Nephron (organoid): ENCODE results near the gene ELP5.
A peak's percentile ranks its signal among the peaks of the same experiment; 100 is the strongest.

ENCODE experiments used
- H3K27ac Mint-ChIP-seq, 3 experiments: 2 replicates each; pipeline ENCODE4 v1.8.0; 2020; ENCODE audit warnings: mixed read lengths in 3 of 3, mild to moderate bottlenecking in 2 of 3, moderate library complexity in 1 of 3
- H3K27me3 Mint-ChIP-seq: 2 replicates; pipeline ENCODE4 v1.8.0; 2021; ENCODE audit warnings: low read depth, mild to moderate bottlenecking, moderate library complexity, mixed read lengths
- H3K36me3 Mint-ChIP-seq: 2 replicates; pipeline ENCODE4 v1.8.0; 2020; ENCODE audit warnings: low read depth, mixed read lengths
- H3K4me1 Mint-ChIP-seq: 2 replicates; pipeline ENCODE4 v1.8.0; 2020; ENCODE audit warnings: mixed read lengths
- H3K4me3 Mint-ChIP-seq, 3 experiments: 2 replicates each; pipeline ENCODE4 v1.8.0; 2020; ENCODE audit warnings: mild to moderate bottlenecking in 3 of 3, mixed read lengths in 3 of 3, moderate library complexity in 2 of 3
- H3K9me3 Mint-ChIP-seq: 2 replicates; pipeline ENCODE4 v1.8.0; 2020; ENCODE audit warnings: mixed read lengths
- CTCF ChIP-seq, 3 experiments: fragments of 200-600 bp; sonication (generic); IDR thresholded peaks; one replicate each; pipeline ENCODE4 v1.5.0; 2021; ENCODE audit warnings: antibody characterized with exemption in 3 of 3; ENCODE audit not compliant: unreplicated experiment in 3 of 3

ELP5 gene

GRCh38 chr17:7289256-7290032 lies 37.4 kb downstream of the ELP5 start:
- peaks cover 11% of the 10 kb centered on the region for H3K4me1 Mint-ChIP-seq
- no peak for TF ChIP-seq CTCF (IDR thresholded peaks at IDR 0.05; ENCODE audit: unreplicated experiment in 3 of 3)

GRCh38 chr17:7290166-7290565 lies 38.2 kb downstream of the ELP5 start:
- H3K4me1 Mint-ChIP-seq: peaks cover 14% of the 10 kb centered on the region
- H3K36me3 Mint-ChIP-seq: peaks cover 3% of the 10 kb centered on the region
- TF ChIP-seq CTCF (IDR thresholded peaks at IDR 0.05; ENCODE audit: unreplicated experiment in 3 of 3): no peak
- H3K27me3 Mint-ChIP-seq: peaks cover 63% of the 10 kb centered on the region
- H3K9me3 Mint-ChIP-seq: no peaks in the 10 kb centered on the region
- H3K4me3 Mint-ChIP-seq: no peak overlapping the region
- no peak overlapping the region for H3K27ac Mint-ChIP-seq

More at GRCh38 chr17:7289256-7290032, 37.4 kb downstream of the ELP5 start:
- Mint-ChIP-seq H3K36me3 (peaks cover 3% of the 10 kb centered on the region), H3K27me3 (peaks cover 58% of the 10 kb centered on the region), H3K4me3 (no peak overlapping the region), H3K27ac (no peak overlapping the region), H3K9me3 (no peaks in the 10 kb centered on the region)

- H3K4me1 Mint-ChIP-seq: peaks cover 17% of the 10 kb centered on the region
- no peaks in the 10 kb centered on the region for H3K9me3 Mint-ChIP-seq
- no peak overlapping the region for H3K27ac Mint-ChIP-seq
- peaks cover 3% of the 10 kb centered on the region for H3K36me3 Mint-ChIP-seq
- H3K27me3 Mint-ChIP-seq: peaks cover 68% of the 10 kb centered on the region
- H3K4me3 Mint-ChIP-seq: no peak overlapping the region
- no peak for TF ChIP-seq CTCF (IDR thresholded peaks at IDR 0.05; ENCODE audit: unreplicated experiment in 3 of 3)
Measured at GRCh38 chr17:7290685-7291084, 38.7 kb downstream of the ELP5 start.

DNA sequence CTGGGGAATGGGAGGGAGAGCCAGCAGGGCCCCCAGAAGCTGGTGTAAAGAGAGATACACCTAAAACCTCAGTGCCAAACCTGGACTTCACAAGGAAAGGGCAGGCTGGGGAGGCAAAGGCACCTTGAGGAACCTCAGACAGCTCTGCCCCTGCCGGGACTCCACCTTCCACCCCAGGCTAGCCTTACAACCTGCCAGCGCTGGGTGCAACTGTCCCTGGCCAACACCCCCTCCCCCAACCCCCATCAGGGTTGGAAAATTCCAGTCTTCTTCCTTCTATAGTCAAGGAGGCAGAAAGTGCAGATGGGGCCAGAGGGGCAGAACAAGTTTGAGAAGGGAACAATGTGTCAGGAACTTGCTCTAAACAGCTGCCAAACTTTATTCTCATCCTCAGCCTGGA lies 40.2 kb downstream of the ELP5 start:
- Mint-ChIP-seq H3K36me3 (no peaks in the 10 kb centered on the region), H3K9me3 (no peaks in the 10 kb centered on the region), H3K4me1 (peaks cover 17% of the 10 kb centered on the region), H3K4me3 (no peak overlapping the region), H3K27ac (no peak overlapping the region), H3K27me3 (peaks cover 74% of the 10 kb centered on the region)
- no peak for TF ChIP-seq CTCF (IDR thresholded peaks at IDR 0.05; ENCODE audit: unreplicated experiment in 3 of 3)

DNA sequence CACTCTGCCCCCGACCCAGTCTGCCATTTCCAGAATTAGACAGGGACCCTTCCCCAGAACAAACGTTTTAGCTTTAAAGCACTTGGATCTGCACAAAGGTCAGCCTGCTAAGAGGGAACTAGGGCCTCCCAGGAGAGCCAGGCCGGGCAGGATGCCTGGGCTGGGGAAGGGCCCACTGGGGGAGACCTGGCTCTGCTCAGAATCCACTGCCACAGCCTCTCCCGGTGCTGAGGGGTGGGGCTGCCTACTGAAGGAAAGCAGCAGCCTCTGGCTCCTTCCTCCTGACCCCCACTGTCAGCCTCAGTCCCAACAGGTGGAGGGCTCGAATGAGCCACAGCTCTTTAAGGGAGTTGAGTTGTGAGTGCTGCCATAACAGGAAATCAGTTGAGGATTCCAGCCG lies 40.7 kb downstream of the ELP5 start:
- Mint-ChIP-seq H3K27me3 (peaks cover 72% of the 10 kb centered on the region), H3K36me3 (no peaks in the 10 kb centered on the region), H3K4me3 (peak overlapping the region; percentile 65 to 77 (median 72)), H3K27ac (peak overlapping the region; percentile 15 to 70 (median 64)), H3K4me1 (peaks cover 17% of the 10 kb centered on the region), H3K9me3 (no peaks in the 10 kb centered on the region)
- no peak for TF ChIP-seq CTCF (IDR thresholded peaks at IDR 0.05; ENCODE audit: unreplicated experiment in 3 of 3)

- no peak for TF ChIP-seq CTCF (IDR thresholded peaks at IDR 0.05; ENCODE audit: unreplicated experiment in 3 of 3)
- Mint-ChIP-seq H3K36me3 (no peaks in the 10 kb centered on the region), H3K9me3 (no peaks in the 10 kb centered on the region), H3K4me3 (peak overlapping the region; percentile 65 to 77 (median 72)), H3K27ac (peak overlapping the region; percentile 15 to 70 (median 64)), H3K27me3 (peaks cover 74% of the 10 kb centered on the region), H3K4me1 (peaks cover 17% of the 10 kb centered on the region)
Measured at GRCh38 chr17:7293159-7293558, 41.1 kb downstream of the ELP5 start.
